RWPE2 (cell line): ENCODE measurements around the gene ZSWIM6.

Experiments used
- ATAC-seq: fragments of 200-7000 bp; cut with Tn5 transposase; 3 replicates; pipeline ENCODE4 v1.9.1; 2021; ENCODE audit warnings: low read depth
- DNase-seq: peaks from one replicate; pipeline ENCODE4 v3.0.0-alpha.2; 2020; ENCODE audit warnings: low spot score
- H3K27ac ChIP-seq: fragments of 450-650 bp; 2 replicates; pipeline ENCODE4 v1.5.1; 2017; ENCODE audit warnings: mild to moderate bottlenecking; ENCODE audit not compliant: poor library complexity, severe bottlenecking
- H3K27me3 ChIP-seq: fragments of 250-450 bp; sonication (Bioruptor Pico); 2 replicates; pipeline ENCODE4 v1.5.1; 2021; ENCODE audit warnings: mild to moderate bottlenecking, moderate library complexity; ENCODE audit not compliant: insufficient read depth, poor library complexity, severe bottlenecking
- H3K36me3 ChIP-seq: fragments of 250-450 bp; sonication (Bioruptor Pico); 2 replicates; pipeline ENCODE4 v1.5.1; 2020; ENCODE audit warnings: low read depth, mild to moderate bottlenecking, moderate library complexity
- H3K4me1 ChIP-seq: fragments of 250-450 bp; sonication (Bioruptor Pico); 2 replicates; pipeline ENCODE4 v1.5.1; 2021; ENCODE audit warnings: mild to moderate bottlenecking, moderate library complexity; ENCODE audit not compliant: insufficient read depth, poor library complexity, severe bottlenecking
- H3K4me3 ChIP-seq: fragments of 250-450 bp; sonication (Bioruptor Pico); 2 replicates; pipeline ENCODE4 v1.5.1; 2021; ENCODE audit warnings: mild to moderate bottlenecking, moderate library complexity; ENCODE audit not compliant: severe bottlenecking
- H3K9me3 ChIP-seq: fragments of 250-450 bp; sonication (Bioruptor Pico); 2 replicates; pipeline ENCODE4 v1.5.1; 2021; ENCODE audit warnings: mild to moderate bottlenecking, moderate library complexity; ENCODE audit not compliant: severe bottlenecking
- TF ChIP-seq, protein P1 (sequence below): fragments of 450-650 bp; IDR thresholded peaks from one replicate; pipeline ENCODE4 v1.5.1; 2017; ENCODE audit warnings: mild to moderate bottlenecking, moderate library complexity; ENCODE audit not compliant: poor library complexity, severe bottlenecking

The ZSWIM6 gene

GRCh38 chr5:61559146-61559545 is 227.1 kb downstream of the ZSWIM6 start:
- H3K4me1 ChIP-seq: no peaks in the 10 kb centered on the region
- no peaks in the 10 kb centered on the region for H3K27me3 ChIP-seq
- no peak overlapping the region for H3K4me3 ChIP-seq
- no peak for DNase-seq
- TF ChIP-seq, protein P1, sequence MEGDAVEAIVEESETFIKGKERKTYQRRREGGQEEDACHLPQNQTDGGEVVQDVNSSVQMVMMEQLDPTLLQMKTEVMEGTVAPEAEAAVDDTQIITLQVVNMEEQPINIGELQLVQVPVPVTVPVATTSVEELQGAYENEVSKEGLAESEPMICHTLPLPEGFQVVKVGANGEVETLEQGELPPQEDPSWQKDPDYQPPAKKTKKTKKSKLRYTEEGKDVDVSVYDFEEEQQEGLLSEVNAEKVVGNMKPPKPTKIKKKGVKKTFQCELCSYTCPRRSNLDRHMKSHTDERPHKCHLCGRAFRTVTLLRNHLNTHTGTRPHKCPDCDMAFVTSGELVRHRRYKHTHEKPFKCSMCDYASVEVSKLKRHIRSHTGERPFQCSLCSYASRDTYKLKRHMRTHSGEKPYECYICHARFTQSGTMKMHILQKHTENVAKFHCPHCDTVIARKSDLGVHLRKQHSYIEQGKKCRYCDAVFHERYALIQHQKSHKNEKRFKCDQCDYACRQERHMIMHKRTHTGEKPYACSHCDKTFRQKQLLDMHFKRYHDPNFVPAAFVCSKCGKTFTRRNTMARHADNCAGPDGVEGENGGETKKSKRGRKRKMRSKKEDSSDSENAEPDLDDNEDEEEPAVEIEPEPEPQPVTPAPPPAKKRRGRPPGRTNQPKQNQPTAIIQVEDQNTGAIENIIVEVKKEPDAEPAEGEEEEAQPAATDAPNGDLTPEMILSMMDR: no peak
- ATAC-seq: no peak
- no peaks in the 10 kb centered on the region for H3K36me3 ChIP-seq
- no peaks in the 10 kb centered on the region for H3K9me3 ChIP-seq
- no peak overlapping the region for H3K27ac ChIP-seq

- Histone ChIP-seq H3K27me3 (no peaks in the 10 kb centered on the region), H3K36me3 (no peaks in the 10 kb centered on the region), H3K9me3 (no peaks in the 10 kb centered on the region), H3K4me3 (no peak overlapping the region), H3K4me1 (no peaks in the 10 kb centered on the region), H3K27ac (no peak overlapping the region)
- DNase-seq: no peak
- ATAC-seq: no peak
- TF ChIP-seq, protein P1: no peak
Measured at GRCh38 chr5:61559722-61560121, 227.7 kb downstream of the ZSWIM6 start.

DNA sequence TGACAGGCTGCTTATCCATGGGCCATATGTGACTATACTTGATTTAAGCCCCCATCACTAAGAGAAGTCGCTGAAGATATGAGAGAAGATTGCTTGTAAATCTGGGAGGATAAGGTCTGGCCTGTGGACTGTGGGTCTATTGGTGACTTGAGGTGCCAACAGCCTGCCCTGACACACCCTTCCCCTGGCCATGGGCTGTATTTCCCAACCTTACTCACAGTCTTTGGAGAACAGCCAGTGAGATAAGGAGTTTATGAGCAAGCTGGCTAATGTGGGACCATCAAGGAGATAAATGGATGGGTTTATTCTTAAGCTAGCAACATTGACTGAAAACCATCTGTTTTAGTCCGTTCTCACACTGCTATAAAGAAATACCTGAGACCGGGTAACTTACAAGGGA is 231.3 kb downstream of the ZSWIM6 start:
- Histone ChIP-seq H3K27me3 (no peaks in the 10 kb centered on the region), H3K4me3 (no peak overlapping the region), H3K9me3 (no peaks in the 10 kb centered on the region), H3K27ac (no peak overlapping the region), H3K4me1 (no peaks in the 10 kb centered on the region), H3K36me3 (no peaks in the 10 kb centered on the region)
- DNase-seq (no peak), ATAC-seq (no peak)
- TF ChIP-seq, protein P1: no peak

GRCh38 chr5:61567337-61567736 is 235.3 kb downstream of the ZSWIM6 start:
- no peaks in the 10 kb centered on the region for H3K27me3 ChIP-seq
- no peaks in the 10 kb centered on the region for H3K4me1 ChIP-seq
- no peak overlapping the region for H3K4me3 ChIP-seq
- TF ChIP-seq, protein P1: no peak
- H3K27ac ChIP-seq: no peak overlapping the region
- DNase-seq (no peak), ATAC-seq (no peak)
- H3K36me3 ChIP-seq: no peaks in the 10 kb centered on the region
- H3K9me3 ChIP-seq: no peaks in the 10 kb centered on the region

GRCh38 chr5:61569353-61569752 is 237.3 kb downstream of the ZSWIM6 start:
- Histone ChIP-seq H3K27ac (no peak overlapping the region), H3K4me1 (no peaks in the 10 kb centered on the region), H3K4me3 (no peak overlapping the region), H3K9me3 (no peaks in the 10 kb centered on the region), H3K36me3 (no peaks in the 10 kb centered on the region), H3K27me3 (no peaks in the 10 kb centered on the region)
- DNase-seq: no peak
- ATAC-seq: no peak
- TF ChIP-seq, protein P1: no peak
